GM12864 (cell line): Measurements from ENCODE around the gene HDAC9.

Source experiments
- DNase-seq: peaks from one replicate; pipeline ENCODE4 v3.0.0-alpha.2; 2011; ENCODE audit warnings: low read depth
- H3K4me3 ChIP-seq: 2 replicates; pipeline ENCODE4 v1.5.1; 2011; ENCODE audit warnings: mild to moderate bottlenecking, low read depth, low read length, control low read depth
- CTCF ChIP-seq: IDR thresholded peaks from 2 replicates; pipeline ENCODE4 v1.5.1; 2011; ENCODE audit warnings: low read depth, mild to moderate bottlenecking, moderate library complexity, low read length, control low read depth, inconsistent platforms; ENCODE audit errors: missing control alignments

Gene HDAC9

GRCh38 chr7:18893156-18893555 lies 397.6 kb downstream of the HDAC9 start:
- no peak for TF ChIP-seq CTCF
- DNase-seq = no peak
- H3K4me3 ChIP-seq = no peak overlapping the region

DNA sequence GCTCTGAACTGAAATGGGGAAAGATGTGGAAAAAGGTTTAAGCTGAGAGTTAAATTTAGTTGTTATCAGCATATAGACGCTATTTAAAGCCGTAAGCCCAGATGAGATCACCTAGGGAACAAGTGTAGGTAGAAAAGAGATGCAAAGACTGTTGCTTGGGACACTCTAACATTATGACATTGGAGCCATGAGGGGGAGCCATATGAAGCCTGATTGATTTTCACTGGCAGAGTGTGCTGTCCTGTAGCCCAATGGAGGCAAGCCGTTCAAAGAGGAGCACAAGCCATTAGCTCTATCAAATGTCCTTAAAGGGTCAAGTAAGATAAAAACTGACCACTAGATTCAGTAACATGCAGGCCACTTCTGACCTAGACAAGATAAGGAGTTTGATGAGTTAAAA lies 398.6 kb downstream of the HDAC9 start:
- no peak overlapping the region for H3K4me3 ChIP-seq
- no peak for DNase-seq
- no peak for TF ChIP-seq CTCF

DNA sequence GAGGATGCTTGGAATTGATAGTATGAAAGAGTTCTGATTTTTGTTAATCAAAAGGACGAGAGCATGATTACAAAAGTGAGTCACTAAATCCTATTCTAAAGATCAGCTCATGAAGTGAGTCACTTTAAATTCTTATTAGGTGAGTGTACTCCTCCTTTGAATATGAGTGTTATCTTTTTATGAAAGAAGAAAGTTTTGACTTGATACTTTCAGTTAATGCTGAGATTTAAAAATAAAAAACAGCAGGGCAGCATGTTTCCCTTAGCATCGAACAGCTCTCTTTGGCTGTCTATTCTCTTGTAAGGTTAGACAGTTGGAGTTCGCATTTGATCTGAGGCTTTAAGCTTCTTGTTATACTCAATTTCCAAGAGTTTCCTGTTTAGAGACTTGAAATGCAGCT lies 399.9 kb downstream of the HDAC9 start:
- TF ChIP-seq CTCF = no peak
- no peak overlapping the region for H3K4me3 ChIP-seq
- DNase-seq = no peak

DNA sequence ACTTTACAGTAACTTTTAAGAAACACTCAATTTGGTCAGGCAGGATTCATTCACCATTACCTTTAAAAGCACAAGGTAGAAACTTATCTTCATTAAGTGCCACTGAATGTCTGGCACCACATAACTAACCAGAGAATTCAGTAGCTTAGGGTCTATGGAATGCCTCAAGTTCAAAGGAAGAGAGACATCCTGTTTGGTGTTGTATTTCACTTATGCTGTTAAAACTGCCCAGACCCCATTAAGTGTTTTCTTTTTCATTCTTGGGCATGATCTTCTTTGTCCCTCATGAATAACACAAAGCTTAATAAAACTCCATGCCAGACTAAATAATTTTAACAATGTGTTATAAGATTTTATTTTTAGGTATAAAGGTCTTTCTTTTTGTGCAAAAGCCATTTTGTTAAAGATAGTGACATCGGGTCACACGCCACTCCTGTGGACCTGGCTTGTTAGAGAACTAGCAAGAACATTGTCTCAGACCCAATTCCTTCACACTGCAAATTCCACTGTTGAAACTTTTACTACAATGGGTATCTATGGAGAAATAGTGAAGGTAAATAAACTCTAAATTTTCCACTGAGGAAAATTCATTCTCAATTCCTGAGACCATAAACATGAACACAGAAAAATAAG lies 400.9 kb downstream of the HDAC9 start:
- no peak for TF ChIP-seq CTCF
- no peak overlapping the region for H3K4me3 ChIP-seq
- no peak for DNase-seq

GRCh38 chr7:18900236-18900635 lies 404.7 kb downstream of the HDAC9 start:
- H3K4me3 ChIP-seq = no peak overlapping the region
- no peak for TF ChIP-seq CTCF
- no peak for DNase-seq

- DNase-seq = no peak
- TF ChIP-seq CTCF = no peak
Measured at GRCh38 chr7:18900803-18901202, 405.3 kb downstream of the HDAC9 start.

GRCh38 chr7:18901351-18901750 lies 405.8 kb downstream of the HDAC9 start:
- DNase-seq = no peak
- H3K4me3 ChIP-seq = no peak overlapping the region
- TF ChIP-seq CTCF = no peak

More at GRCh38 chr7:18900803-18901202, 405.3 kb downstream of the HDAC9 start:
- H3K4me3 ChIP-seq = no peak overlapping the region
